OCI-LY3 (cell line): ENCODE data around the gene HEXD.

Source experiments
- EZH2phosphoT487 ChIP-seq: fragments of 200-600 bp; shearing (Covaris generic); IDR thresholded peaks from 2 replicates; pipeline ENCODE4 v1.6.1; 2018; ENCODE audit warnings: antibody characterized with exemption, mixed run types, low read depth
- TF ChIP-seq, protein P1 (sequence below): fragments of 200-600, 300-600 bp; sonication (generic); IDR thresholded peaks from 2 replicates; pipeline ENCODE4 v1.5.1; 2014; ENCODE audit warnings: antibody characterized with exemption, low read length, low read depth

DNA sequence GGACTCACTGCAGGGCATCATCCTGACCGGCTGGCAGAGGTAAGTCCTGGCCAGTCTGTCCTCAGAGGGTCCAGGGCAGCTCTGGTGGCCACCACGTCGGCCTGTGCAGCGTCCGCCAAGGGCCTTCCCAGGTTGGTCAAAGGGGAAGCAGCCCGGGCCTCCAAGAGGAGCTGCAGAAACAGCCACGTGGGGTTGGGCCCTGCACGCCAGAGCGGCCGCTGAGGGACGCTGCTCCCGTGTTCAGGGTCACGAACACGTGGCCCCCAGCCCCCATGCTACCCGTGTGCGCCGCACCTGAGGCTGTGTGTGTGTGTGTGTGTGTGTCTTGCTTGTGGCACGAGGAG, 19.1 kb downstream of the HEXD start:
- TF ChIP-seq, protein P1, sequence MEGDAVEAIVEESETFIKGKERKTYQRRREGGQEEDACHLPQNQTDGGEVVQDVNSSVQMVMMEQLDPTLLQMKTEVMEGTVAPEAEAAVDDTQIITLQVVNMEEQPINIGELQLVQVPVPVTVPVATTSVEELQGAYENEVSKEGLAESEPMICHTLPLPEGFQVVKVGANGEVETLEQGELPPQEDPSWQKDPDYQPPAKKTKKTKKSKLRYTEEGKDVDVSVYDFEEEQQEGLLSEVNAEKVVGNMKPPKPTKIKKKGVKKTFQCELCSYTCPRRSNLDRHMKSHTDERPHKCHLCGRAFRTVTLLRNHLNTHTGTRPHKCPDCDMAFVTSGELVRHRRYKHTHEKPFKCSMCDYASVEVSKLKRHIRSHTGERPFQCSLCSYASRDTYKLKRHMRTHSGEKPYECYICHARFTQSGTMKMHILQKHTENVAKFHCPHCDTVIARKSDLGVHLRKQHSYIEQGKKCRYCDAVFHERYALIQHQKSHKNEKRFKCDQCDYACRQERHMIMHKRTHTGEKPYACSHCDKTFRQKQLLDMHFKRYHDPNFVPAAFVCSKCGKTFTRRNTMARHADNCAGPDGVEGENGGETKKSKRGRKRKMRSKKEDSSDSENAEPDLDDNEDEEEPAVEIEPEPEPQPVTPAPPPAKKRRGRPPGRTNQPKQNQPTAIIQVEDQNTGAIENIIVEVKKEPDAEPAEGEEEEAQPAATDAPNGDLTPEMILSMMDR = no peak
- TF ChIP-seq EZH2phosphoT487 = no peak
